Endothelial cell (in vitro differentiated cells): ENCODE data around the gene GOLPH3L. TPM values are rescaled to one million over a fixed set of nuclear protein-coding genes. Genes with fewer than 3 reads are reported as not detected.

ENCODE experiments used
- DNase-seq: peaks from one replicate; pipeline ENCODE4 v3.0.0; 2021; ENCODE audit warnings: low spot score
- H3K27ac Mint-ChIP-seq: one replicate; pipeline ENCODE4 v1.8.0; 2021; ENCODE audit warnings: mixed read lengths, inconsistent platforms; ENCODE audit not compliant: unreplicated experiment
- H3K27me3 Mint-ChIP-seq: one replicate; pipeline ENCODE4 v1.8.0; 2021; ENCODE audit warnings: mild to moderate bottlenecking, moderate library complexity, mixed read lengths, inconsistent platforms; ENCODE audit not compliant: unreplicated experiment
- H3K36me3 Mint-ChIP-seq: one replicate; pipeline ENCODE4 v1.8.0; 2021; ENCODE audit warnings: mild to moderate bottlenecking, low read depth, mixed read lengths, inconsistent platforms; ENCODE audit not compliant: unreplicated experiment
- H3K4me1 Mint-ChIP-seq: one replicate; pipeline ENCODE4 v1.8.0; 2021; ENCODE audit warnings: mild to moderate bottlenecking, mixed read lengths, inconsistent platforms; ENCODE audit not compliant: unreplicated experiment
- H3K4me3 Mint-ChIP-seq: one replicate; pipeline ENCODE4 v1.8.0; 2021; ENCODE audit warnings: mild to moderate bottlenecking, mixed read lengths, inconsistent platforms; ENCODE audit not compliant: unreplicated experiment
- H3K9me3 Mint-ChIP-seq: one replicate; pipeline ENCODE4 v1.8.0; 2021; ENCODE audit warnings: mixed read lengths, inconsistent platforms; ENCODE audit not compliant: unreplicated experiment
- CTCF ChIP-seq: fragments of 200-600 bp; sonication (generic); IDR thresholded peaks from one replicate; pipeline ENCODE4 v1.5.0; 2021; ENCODE audit warnings: antibody characterized with exemption; ENCODE audit not compliant: unreplicated experiment
- total RNA-seq: library from RNA; stranded (reverse); fragmentation: NEBNext Ultra II Directional; extraction: Animal tissue kit (Norgen Biotek cat#: 25700); gene quantifications from one replicate; pipeline ENCODE4 v1.2.1, GENCODE V29; 2021; ENCODE audit not compliant: unreplicated experiment

Gene GOLPH3L
- total RNA-seq, 1 donor from 2014 or later, result 21.5 TPM

DNA sequence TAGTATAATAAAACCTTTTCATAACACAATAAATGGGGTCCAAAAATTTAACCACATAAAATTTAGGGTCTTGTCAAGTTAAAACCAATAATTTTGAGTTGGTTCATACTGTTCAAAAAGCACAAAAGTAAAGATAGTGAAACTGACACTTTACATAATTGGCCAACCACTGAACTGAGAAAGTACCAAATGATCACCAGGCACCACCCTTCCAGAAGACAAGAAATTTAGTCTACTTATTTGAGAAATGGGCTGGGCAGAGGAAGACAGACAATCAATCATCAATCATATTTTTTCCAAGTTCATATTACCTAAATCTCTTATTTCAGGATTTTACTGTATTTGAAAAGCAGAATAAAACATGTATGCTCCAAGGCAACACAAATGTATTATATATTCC, 6.5 kb upstream of the GOLPH3L start:
- H3K4me3 Mint-ChIP-seq, result no peak overlapping the region
- TF ChIP-seq CTCF, result no peak
- H3K9me3 Mint-ChIP-seq, result no peaks in the 10 kb centered on the region
- H3K4me1 Mint-ChIP-seq, result peaks cover 6% of the 10 kb centered on the region
- H3K27ac Mint-ChIP-seq, result no peak overlapping the region
- no peaks in the 10 kb centered on the region for H3K36me3 Mint-ChIP-seq
- H3K27me3 Mint-ChIP-seq, result peaks cover 2% of the 10 kb centered on the region
- DNase-seq, result no peak

GRCh38 chr1:150696590-150696989, 364 bp downstream of the GOLPH3L start:
- Mint-ChIP-seq H3K4me3 (peak overlapping the region; percentile 99), H3K27me3 (peaks cover 3% of the 10 kb centered on the region), H3K9me3 (no peaks in the 10 kb centered on the region), H3K27ac (peak overlapping the region; percentile 100), H3K4me1 (peaks cover 14% of the 10 kb centered on the region), H3K36me3 (peaks cover under 1% of the 10 kb centered on the region)
- DNase-seq, result no peak
- no peak for TF ChIP-seq CTCF

- peak overlapping the region; percentile 94 for H3K27ac Mint-ChIP-seq
- H3K4me3 Mint-ChIP-seq, result peak overlapping the region; percentile 99
- peaks cover 14% of the 10 kb centered on the region for H3K4me1 Mint-ChIP-seq
- peaks cover 3% of the 10 kb centered on the region for H3K36me3 Mint-ChIP-seq
- peaks cover 3% of the 10 kb centered on the region for H3K27me3 Mint-ChIP-seq
- no peak for DNase-seq
- TF ChIP-seq CTCF, result no peak
- H3K9me3 Mint-ChIP-seq, result no peaks in the 10 kb centered on the region
Measured at GRCh38 chr1:150696162-150696561, 792 bp downstream of the GOLPH3L start.

GRCh38 chr1:150695561-150695960, 1.4 kb downstream of the GOLPH3L start:
- peaks cover 3% of the 10 kb centered on the region for H3K36me3 Mint-ChIP-seq
- TF ChIP-seq CTCF, result no peak
- H3K4me3 Mint-ChIP-seq, result peak overlapping the region; percentile 50
- H3K4me1 Mint-ChIP-seq, result peaks cover 14% of the 10 kb centered on the region
- DNase-seq, result no peak
- H3K27ac Mint-ChIP-seq, result no peak overlapping the region
- no peaks in the 10 kb centered on the region for H3K9me3 Mint-ChIP-seq
- H3K27me3 Mint-ChIP-seq, result peaks cover 3% of the 10 kb centered on the region

- Mint-ChIP-seq H3K27ac (peak overlapping the region; percentile 48), H3K9me3 (no peaks in the 10 kb centered on the region), H3K4me3 (no peak overlapping the region), H3K27me3 (peaks cover 3% of the 10 kb centered on the region), H3K36me3 (peaks cover 9% of the 10 kb centered on the region), H3K4me1 (peaks cover 17% of the 10 kb centered on the region)
- DNase-seq, result no peak
- TF ChIP-seq CTCF, result no peak
Measured at GRCh38 chr1:150692720-150693119, 4.2 kb downstream of the GOLPH3L start.
